ENCODE measurements around the gene OR6S1.
A peak's percentile ranks its signal among the peaks of the same experiment; 100 is the strongest.

Gene OR6S1

GRCh38 chr14:20641591-20641990 lies at the start of gene OR6S1:
OR6S1 (minus strand) TSS chr14:20641691; CDS start chr14:20641691, 0 bp downstream.
- DNase-seq (ENCODE audit: low spot score), result no peak

- no peak for DNase-seq (ENCODE audit: low spot score)
These were observed 49.6 kb upstream of the OR6S1 start for GRCh38 chr14:20690848-20691640.

- DNase-seq (ENCODE audit: low spot score), result no peak
These were observed 46.8 kb upstream of the OR6S1 start, which contains the start of gene ANG for GRCh38 chr14:20688167-20688839. ANG (plus strand) TSS chr14:20688764; CDS start chr14:20693565, 4,801 bp downstream.

GRCh38 chr14:20687362-20688166 lies 46.1 kb upstream of the OR6S1 start:
- DNase-seq (ENCODE audit: low spot score), result no peak

GRCh38 chr14:20686386-20687143 lies 45.1 kb upstream of the OR6S1 start:
- no peak for DNase-seq (ENCODE audit: low spot score)

- DNase-seq (ENCODE audit: low spot score), result no peak
These were observed 43.4 kb upstream of the OR6S1 start for GRCh38 chr14:20684662-20685456.

GRCh38 chr14:20683891-20684661 lies 42.6 kb upstream of the OR6S1 start, which contains the start of gene RNASE4:
RNASE4 (plus strand) TSS chr14:20684560; CDS start chr14:20699372, 14,812 bp downstream.
- peak; percentile 88 for DNase-seq (ENCODE audit: low spot score)

GRCh38 chr14:20683125-20683890 lies 41.8 kb upstream of the OR6S1 start:
- DNase-seq (ENCODE audit: low spot score), result peak; percentile 85

- peak; percentile 84 for DNase-seq (ENCODE audit: low spot score)
These were observed 41.1 kb upstream of the OR6S1 start for GRCh38 chr14:20682435-20683124.

- no peak for DNase-seq (ENCODE audit: low spot score)
These were observed 40.6 kb upstream of the OR6S1 start for GRCh38 chr14:20682127-20682434.

- peak; percentile 92 for DNase-seq (ENCODE audit: low spot score)
These were observed 40.0 kb upstream of the OR6S1 start for GRCh38 chr14:20681348-20682126.

- DNase-seq (ENCODE audit: low spot score), result no peak
These were observed 39.4 kb upstream of the OR6S1 start for GRCh38 chr14:20680843-20681347.

- DNase-seq (ENCODE audit: low spot score), result no peak
These were observed 38.9 kb upstream of the OR6S1 start for GRCh38 chr14:20680363-20680762.

GRCh38 chr14:20679907-20680306 lies 38.4 kb upstream of the OR6S1 start:
- DNase-seq (ENCODE audit: low spot score), result no peak

GRCh38 chr14:20676072-20676471 lies 34.6 kb upstream of the OR6S1 start:
- DNase-seq (ENCODE audit: low spot score), result no peak

- DNase-seq (ENCODE audit: low spot score), result no peak
These were observed 34.2 kb upstream of the OR6S1 start for GRCh38 chr14:20675669-20676068.

GRCh38 chr14:20671597-20672283 lies 30.2 kb upstream of the OR6S1 start:
- DNase-seq (ENCODE audit: low spot score), result no peak
